Suppressor macrophage treated with lipopolysaccharide for 1 hour (primary cell): ENCODE data around the gene DDB1.

ENCODE experiments used
- DNase-seq, 3 donors: peaks; one replicate each; pipeline ENCODE4 v3.0.0-alpha.2; 2020 to 2022

DDB1 gene

DNA sequence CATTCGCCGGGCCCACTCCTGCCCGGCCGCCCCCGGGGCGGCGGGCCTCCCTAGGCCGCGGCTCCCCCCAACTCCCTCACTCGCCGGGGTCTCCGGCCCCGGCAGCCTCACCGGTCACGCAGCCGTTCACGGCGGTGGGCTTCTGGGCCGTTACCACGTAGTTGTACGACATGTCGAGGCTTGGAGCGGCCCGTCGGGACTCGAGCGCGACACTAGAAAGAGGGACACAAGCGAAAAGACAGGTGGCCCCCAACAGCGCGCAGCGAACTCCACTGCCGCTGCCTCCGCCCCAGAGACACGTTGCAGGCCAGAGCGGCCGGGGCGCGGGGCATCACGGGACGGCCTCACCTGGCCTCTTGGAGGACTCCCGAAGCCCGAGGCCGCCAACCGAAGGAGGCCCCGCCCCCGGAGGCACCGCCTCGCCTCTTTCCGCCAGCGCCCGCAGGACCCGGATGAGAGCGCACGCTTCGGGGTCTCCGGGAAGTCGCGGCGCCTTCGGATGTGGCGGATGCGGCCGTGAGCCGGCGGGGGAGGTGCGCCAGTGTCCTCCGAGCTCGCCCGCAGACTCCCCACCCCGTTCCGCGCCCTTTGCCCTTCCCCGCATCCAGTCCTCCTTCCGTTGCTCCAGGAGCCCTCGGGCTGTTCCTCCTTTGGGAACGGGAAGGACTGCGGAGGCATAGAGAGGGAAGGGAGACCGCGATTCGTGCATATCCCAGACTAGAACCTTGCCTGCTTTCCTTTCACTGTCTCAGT is at the start of gene DDB1, which contains the start of gene TKFC:
TSS of gene DDB1 (minus strand) at position 309 of the 753 bp plus-strand sequence. CDS start at position 172, 137 bp downstream.
TSS of gene TKFC (plus strand) at position 432 of the 753 bp plus-strand sequence. CDS start 1,501 bp downstream, outside the sequence.
- DNase-seq, result peak; percentile 83 to 93 (median 84)

GRCh38 chr11:61380884-61381283 is 48.0 kb upstream of the DDB1 start:
- DNase-seq, result no peak

- peak; percentile 83 to 96 (median 95) for DNase-seq
Measured at GRCh38 chr11:61378713-61379313, 45.9 kb upstream of the DDB1 start.

DNA sequence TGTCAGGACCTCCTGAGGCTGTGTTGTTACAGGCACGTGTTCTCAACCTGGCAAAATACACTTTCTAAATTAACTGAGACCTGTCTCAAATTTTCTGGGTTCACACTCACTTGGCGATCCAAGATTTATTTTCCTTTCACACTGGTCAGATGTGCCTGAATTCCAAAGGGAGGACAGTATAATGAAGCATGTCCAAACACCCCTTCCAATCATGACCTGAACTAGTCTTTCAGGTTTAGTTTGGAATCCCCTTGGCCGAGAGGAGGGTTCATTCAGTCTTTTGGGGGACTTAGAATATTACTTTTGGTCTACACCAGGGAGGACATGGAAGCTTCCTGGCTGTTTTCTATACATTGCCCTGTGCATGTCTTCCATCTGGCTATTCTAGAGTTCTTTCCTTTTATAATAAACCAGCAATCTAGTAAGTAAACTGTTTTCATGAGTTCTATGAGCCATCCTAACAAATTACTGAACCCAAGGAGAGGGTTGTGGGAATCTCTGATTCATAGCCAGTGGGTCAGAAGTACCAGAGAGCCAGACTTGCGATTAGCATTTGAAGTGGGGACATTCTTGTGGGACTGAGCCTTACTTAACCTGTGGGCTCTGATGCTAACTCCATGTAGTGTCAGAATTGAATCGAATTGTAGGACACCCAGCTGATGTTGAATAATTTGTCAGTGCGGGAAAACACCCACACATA is 44.7 kb upstream of the DDB1 start:
- DNase-seq, result peak in 1 of 3 donors; percentile 31

DNA sequence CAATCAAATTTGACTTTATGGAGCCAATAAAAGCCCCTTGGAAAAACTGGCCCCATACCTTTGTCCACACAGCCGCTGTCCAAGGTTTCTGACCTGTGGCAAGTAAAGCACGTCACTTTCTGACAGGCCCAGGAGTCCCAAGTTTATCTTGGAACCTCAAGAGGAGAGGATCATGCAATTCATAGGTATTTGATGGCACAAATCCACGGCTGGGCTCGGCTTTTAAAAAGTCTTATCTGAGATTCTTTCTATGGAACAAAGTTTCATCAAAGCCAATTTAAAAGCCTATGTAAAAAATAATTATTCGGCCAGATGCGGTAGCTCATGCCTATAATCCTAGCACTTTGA is 42.8 kb upstream of the DDB1 start:
- DNase-seq, result no peak

GRCh38 chr11:61372659-61373420 is 39.9 kb upstream of the DDB1 start:
- no peak for DNase-seq

DNA sequence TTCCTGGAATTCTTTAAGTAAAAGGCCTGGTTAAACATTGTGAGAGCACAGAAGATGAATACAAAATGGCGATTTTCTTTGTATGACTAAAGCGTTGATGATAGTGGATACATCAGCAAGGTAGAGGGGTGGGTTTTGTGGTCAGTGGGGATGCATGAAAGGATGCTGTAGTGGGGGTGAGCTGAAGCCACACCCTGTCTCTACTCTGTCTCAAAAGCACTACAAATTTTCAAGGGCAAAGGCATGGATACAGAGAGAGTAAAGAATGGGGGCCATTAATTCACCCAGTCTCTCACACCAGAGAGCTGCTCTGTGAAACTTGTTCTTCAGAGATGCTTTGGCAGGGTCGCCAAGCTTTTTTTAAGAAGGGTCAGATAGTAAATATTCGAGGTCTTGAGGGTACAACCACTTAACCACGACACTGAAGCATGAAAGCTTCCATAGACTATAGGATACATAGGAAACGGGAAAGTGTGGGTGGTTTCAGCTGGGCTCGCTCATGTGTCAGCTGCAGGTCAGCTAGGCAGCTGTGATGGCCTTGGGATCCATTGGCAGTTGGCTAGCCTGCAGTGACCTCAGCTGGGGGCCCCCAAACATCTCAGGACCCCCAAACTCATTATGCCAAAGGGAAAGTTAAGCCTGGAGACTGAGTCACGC is 37.6 kb upstream of the DDB1 start:
- no peak for DNase-seq

- peak; percentile 89 to 91 (median 91) for DNase-seq
Measured at GRCh38 chr11:61369372-61370348, 36.8 kb upstream of the DDB1 start.

DNA sequence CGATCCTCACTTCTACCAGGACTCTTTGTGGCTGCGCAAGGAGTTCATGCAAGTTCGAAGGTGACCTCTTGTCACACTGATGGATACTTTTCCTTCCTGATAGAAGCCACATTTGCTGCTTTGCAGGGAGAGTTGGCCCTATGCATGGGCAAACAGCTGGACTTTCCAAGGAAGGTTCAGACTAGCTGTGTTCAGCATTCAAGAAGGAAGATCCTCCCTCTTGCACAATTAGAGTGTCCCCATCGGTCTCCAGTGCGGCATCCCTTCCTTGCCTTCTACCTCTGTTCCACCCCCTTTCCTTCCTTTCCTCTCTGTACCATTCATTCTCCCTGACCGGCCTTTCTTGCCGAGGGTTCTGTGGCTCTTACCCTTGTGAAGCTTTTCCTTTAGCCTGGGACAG is 35.7 kb upstream of the DDB1 start:
- peak; percentile 48 to 61 (median 57) for DNase-seq

- DNase-seq, result no peak
Measured at GRCh38 chr11:61367406-61367805, 34.5 kb upstream of the DDB1 start.

DNA sequence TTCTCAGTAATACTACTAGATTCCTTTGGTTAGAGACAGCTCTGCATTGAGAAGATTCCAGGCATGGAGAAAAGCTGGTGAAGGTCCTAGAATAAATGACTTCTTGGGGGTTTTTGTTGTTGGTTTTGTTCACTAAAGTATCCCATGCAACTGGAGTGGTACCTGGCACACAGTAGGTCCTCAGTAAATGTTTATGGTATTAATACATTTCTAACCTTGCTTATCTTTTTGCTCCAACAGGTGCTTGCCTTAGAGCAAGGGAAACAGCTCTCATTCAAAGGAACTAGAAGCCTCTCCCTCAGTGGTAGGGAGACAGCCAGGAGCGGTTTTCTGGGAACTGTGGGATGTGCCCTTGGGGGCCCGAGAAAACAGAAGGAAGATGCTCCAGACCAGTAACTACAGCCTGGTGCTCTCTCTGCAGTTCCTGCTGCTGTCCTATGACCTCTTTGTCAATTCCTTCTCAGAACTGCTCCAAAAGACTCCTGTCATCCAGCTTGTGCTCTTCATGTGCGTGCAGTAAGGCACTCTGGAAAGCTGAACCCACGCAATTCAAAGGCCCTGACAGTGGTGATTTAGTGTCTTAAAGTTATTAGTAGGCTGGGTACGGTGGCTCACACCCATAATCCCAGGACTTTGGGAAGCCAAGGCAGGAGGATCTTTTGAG is 31.2 kb upstream of the DDB1 start:
- no peak for DNase-seq

- DNase-seq, result peak; percentile 55 to 68 (median 59)
Measured at GRCh38 chr11:61362542-61362875, 29.6 kb upstream of the DDB1 start.

- DNase-seq, result peak; percentile 98
Measured at GRCh38 chr11:61361741-61362541, 29.0 kb upstream of the DDB1 start, which contains the start of the genes CYB561A3 and TMEM138. Gene CYB561A3, minus strand, starts transcription at chr11:61361882. Its CDS starts 5,169 bp downstream, at chr11:61356713. Gene TMEM138, plus strand, starts transcription at chr11:61362374. Its CDS starts 2,017 bp downstream, at chr11:61364391.

GRCh38 chr11:61361237-61361740 is 28.4 kb upstream of the DDB1 start:
- no peak for DNase-seq

- DNase-seq, result no peak
Measured at GRCh38 chr11:61359516-61359915, 26.6 kb upstream of the DDB1 start.

DNA sequence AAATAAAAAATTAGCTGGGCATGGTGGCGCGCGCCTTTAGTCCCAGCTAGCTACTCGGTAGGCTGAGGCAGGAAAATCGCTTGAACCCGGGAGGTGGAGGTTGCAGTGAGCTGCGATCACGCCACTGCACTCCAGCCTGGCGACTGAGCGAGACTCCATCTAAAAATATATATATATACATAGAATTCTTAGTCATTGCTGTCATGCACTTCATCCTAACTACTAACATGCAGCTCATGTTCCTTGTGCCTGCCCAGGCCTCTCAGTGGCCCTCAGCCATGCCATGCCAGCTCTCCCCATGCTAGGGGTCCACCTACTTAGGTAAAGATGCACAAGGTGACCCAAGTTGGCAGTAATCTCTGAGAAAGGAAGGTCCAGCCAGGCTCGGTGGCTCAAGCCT is 25.7 kb upstream of the DDB1 start:
- DNase-seq, result no peak

DNA sequence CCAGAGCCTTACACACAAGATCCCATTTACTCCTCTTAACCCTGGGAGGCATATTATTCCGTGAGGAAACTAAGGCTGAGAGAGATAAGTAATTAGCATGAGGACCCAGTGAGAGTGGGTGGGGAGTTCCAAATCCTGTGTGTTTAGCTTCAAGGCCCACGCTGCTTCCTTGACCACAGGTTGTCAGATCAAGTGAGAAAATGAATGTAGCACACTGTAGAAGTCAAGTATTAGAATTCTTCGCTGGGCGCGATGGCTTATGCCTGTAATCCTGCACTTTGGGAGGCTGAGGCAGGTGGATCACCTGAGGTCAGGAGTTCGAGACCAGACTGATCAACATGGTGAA is 25.0 kb upstream of the DDB1 start:
- DNase-seq, result no peak

DNA sequence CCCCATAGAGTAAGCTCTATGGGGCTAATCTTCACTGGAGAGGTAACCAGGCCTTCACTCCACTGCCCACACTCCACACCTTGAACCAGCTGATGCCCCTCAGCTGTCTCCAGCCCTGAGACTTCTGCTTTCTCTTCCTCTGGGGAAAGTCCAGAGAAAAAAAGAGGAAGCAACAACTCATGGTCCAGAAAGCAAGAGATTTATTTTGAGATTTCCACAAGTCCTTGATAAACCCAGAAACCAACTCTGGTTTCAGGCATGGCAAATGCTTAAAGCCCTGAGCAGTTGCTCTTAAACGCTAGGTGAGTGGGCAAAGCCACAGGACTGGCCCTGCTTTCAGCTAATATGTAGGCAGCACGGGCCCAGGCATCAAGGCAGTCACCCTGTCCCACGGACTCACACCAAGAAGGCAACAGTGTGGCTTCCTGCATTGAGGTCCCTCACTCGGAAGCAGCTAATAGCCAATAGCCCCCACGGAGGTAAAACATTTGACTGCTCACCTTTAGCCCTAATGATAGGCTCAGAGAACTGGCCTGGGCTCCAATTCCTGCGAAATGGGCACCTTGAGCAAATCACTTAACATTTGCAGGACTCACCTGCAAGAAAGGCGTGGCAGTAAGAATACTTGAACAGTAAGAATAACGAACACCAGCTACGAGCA is 24.5 kb upstream of the DDB1 start:
- DNase-seq, result peak; percentile 75 to 87 (median 86)

DNA sequence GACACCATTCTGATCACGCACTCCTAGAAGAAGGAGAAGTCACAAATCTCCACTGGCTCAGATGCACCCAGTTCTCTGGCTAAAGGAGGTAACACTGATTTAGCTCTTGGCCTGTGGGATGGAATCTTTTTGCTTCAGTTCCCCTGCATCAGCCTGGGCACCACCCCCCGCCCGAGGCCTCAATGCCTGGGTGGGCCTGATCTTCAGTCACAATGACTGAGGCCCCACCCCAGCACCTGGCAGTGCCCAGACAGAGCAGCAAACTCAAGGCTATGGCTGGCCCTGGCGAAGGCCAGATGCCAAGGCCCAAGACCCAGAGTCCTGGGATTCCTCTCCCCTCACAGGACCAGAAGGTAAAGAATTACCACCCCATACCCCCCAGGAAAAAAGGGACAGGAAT is 23.8 kb upstream of the DDB1 start:
- no peak for DNase-seq
